Esophagus squamous epithelium (tissue), 5 donors: ENCODE results near the gene CARS1. TPM values are rescaled to one million over a fixed set of nuclear protein-coding genes. Genes with fewer than 3 reads are reported as not detected.

Experiments used
- DNase-seq: peaks from one replicate; lab custom pipeline; 2025; lab: John Stamatoyannopoulos, UW
- H3K27ac ChIP-seq, 4 donors: fragments of 200-600 bp; sonication (generic); one replicate each; pipeline ENCODE4 v1.5.1; 2016 to 2019; ENCODE audit warnings: mild to moderate bottlenecking in 1 of 4
- H3K27me3 ChIP-seq, 4 donors: fragments of 200-600 bp; sonication (generic); 1 replicate in 3 of 4; 2 replicates in 1 of 4; pipeline versions ENCODE4 v1.5.1 to v1.6.0; 2017 to 2021; ENCODE audit warnings: antibody characterized with exemption in 1 of 4
- H3K36me3 ChIP-seq, 3 donors: fragments of 200-600 bp; sonication (generic); one replicate each; pipeline ENCODE4 v1.5.1; 2016 to 2019
- H3K4me1 ChIP-seq, 3 donors: fragments of 200-600 bp; sonication (generic); one replicate each; pipeline ENCODE4 v1.5.1; 2017 to 2019
- H3K4me3 ChIP-seq, 4 donors: fragments of 200-600 bp; sonication (generic); 1 replicate in 3 of 4; 2 replicates in 1 of 4; pipeline ENCODE4 v1.5.1; 2016 to 2019; ENCODE audit warnings: mild to moderate bottlenecking in 2 of 4, moderate library complexity in 1 of 4
- H3K9me3 ChIP-seq, 3 donors: fragments of 200-600 bp; sonication (generic); one replicate each; pipeline ENCODE4 v1.5.1; 2016 to 2019
- CTCF ChIP-seq, 6 experiments: fragments of 450-650 bp in 4 of 6; fragments of 200-600 bp in 2 of 6; sonication (generic) in 2 of 6; IDR thresholded peaks; one replicate each; pipeline ENCODE4 v1.5.1; 2016 to 2019; ENCODE audit warnings: antibody characterized with exemption in 6 of 6, mild to moderate bottlenecking in 4 of 6, moderate library complexity in 4 of 6
- POLR2A ChIP-seq, 4 donors: fragments of 450-650 bp; IDR thresholded peaks; one replicate each; pipeline ENCODE4 v1.6.1; 2017; ENCODE audit warnings: antibody characterized with exemption in 4 of 4, mild to moderate bottlenecking in 4 of 4, moderate library complexity in 3 of 4
- WGBS, 2 donors: methylation state at CpG; one replicate each; pipeline ENCODE4 v1.1.5; 2018; 5-methylcytosine and 5-hydroxymethylcytosine counted together
- intact Hi-C: fragments of 100-400 bp; cut with DNase I; formaldehyde crosslinking; loops from one replicate; pipeline ENCODE4 v1.15.0; 2022
- total RNA-seq, 4 donors: library from RNA; depleted of rRNA; stranded (reverse); fragments of >200 nt; gene quantifications; one replicate each; pipeline ENCODE4 v1.1.0, GENCODE V29; 2016
- donor health status: DM: yes; HTN: yes; CAD: no.

Gene CARS1
- total RNA-seq, 4 donors from 2014 or later = 22.7 to 35.7 (median 28.4) TPM

GRCh38 chr11:3103076-3103475 lies 45.9 kb upstream of the CARS1 start:
- DNase-seq = no peak
- no peaks in the 10 kb centered on the region for H3K27me3 ChIP-seq
- H3K4me1 ChIP-seq = peaks cover 0 to 9% (median 0%) of the 10 kb centered on the region in 3 donors
- H3K27ac ChIP-seq = no peak overlapping the region
- H3K9me3 ChIP-seq = no peaks in the 10 kb centered on the region
- intact Hi-C loops = no loop called here
- WGBS, 2 donors = 84 to 90% methylated on average over 2 to 6 of the region's 11 CpGs
- TF ChIP-seq POLR2A (IDR thresholded peaks at IDR 0.05) (no peak), CTCF (IDR thresholded peaks at IDR 0.05) (no peak)
- H3K4me3 ChIP-seq = no peak overlapping the region
- H3K36me3 ChIP-seq = peaks cover 0 to 89% (median 0%) of the 10 kb centered on the region in 3 donors

- H3K27ac ChIP-seq = no peak overlapping the region
- no peaks in the 10 kb centered on the region for H3K27me3 ChIP-seq
- no peak for DNase-seq
- intact Hi-C loops = no loop called here
- no peak overlapping the region for H3K4me3 ChIP-seq
- no peak for TF ChIP-seq CTCF (IDR thresholded peaks at IDR 0.05)
- TF ChIP-seq POLR2A (IDR thresholded peaks at IDR 0.05) = no peak
- H3K4me1 ChIP-seq = peaks cover 0 to 9% (median 0%) of the 10 kb centered on the region in 3 donors
- no peaks in the 10 kb centered on the region for H3K9me3 ChIP-seq
- WGBS, 2 donors = 80 to 85% methylated on average over 2 to 3 of the region's 5 CpGs
- peaks cover 0 to 84% (median 0%) of the 10 kb centered on the region in 3 donors for H3K36me3 ChIP-seq
Measured at GRCh38 chr11:3102641-3102921, 45.4 kb upstream of the CARS1 start.

- no peak overlapping the region for H3K27ac ChIP-seq
- no peak for DNase-seq
- H3K4me1 ChIP-seq = peaks cover 0 to 9% (median 0%) of the 10 kb centered on the region in 3 donors
- TF ChIP-seq CTCF (IDR thresholded peaks at IDR 0.05) = no peak
- TF ChIP-seq POLR2A (IDR thresholded peaks at IDR 0.05) = no peak
- no peaks in the 10 kb centered on the region for H3K27me3 ChIP-seq
- intact Hi-C loops = no loop called here
- peaks cover 0 to 79% (median 0%) of the 10 kb centered on the region in 3 donors for H3K36me3 ChIP-seq
- H3K9me3 ChIP-seq = no peaks in the 10 kb centered on the region
- 85 to 100% methylated on average over 1 to 10 of the region's 20 CpGs for WGBS, 2 donors
- no peak overlapping the region for H3K4me3 ChIP-seq
Measured at GRCh38 chr11:3101921-3102640, 44.9 kb upstream of the CARS1 start.

GRCh38 chr11:3099178-3099577 lies 42.0 kb upstream of the CARS1 start:
- intact Hi-C loops = no loop called here
- peaks cover 0 to 55% (median 0%) of the 10 kb centered on the region in 3 donors for H3K36me3 ChIP-seq
- H3K4me3 ChIP-seq = no peak overlapping the region
- 80 to 88% methylated on average over 3 of the region's 3 CpGs for whole genome bisulfite sequencing, 2 donors
- no peak overlapping the region for H3K27ac ChIP-seq
- peaks cover 0 to 20% (median 3%) of the 10 kb centered on the region in 3 donors for H3K4me1 ChIP-seq
- no peaks in the 10 kb centered on the region for H3K27me3 ChIP-seq
- no peaks in the 10 kb centered on the region for H3K9me3 ChIP-seq
- no peak for DNase-seq
- no peak for TF ChIP-seq POLR2A (IDR thresholded peaks at IDR 0.05)
- no peak for TF ChIP-seq CTCF (IDR thresholded peaks at IDR 0.05)

- TF ChIP-seq POLR2A (IDR thresholded peaks at IDR 0.05) = no peak
- TF ChIP-seq CTCF (IDR thresholded peaks at IDR 0.05) = no peak
- 82 to 83% methylated on average over 10 of the region's 10 CpGs for WGBS, 2 donors
- H3K27ac ChIP-seq = no peak overlapping the region
- H3K27me3 ChIP-seq = no peaks in the 10 kb centered on the region
- intact Hi-C loops = no loop called here
- H3K4me1 ChIP-seq = peaks cover 0 to 23% (median 5%) of the 10 kb centered on the region in 3 donors
- no peak overlapping the region for H3K4me3 ChIP-seq
- H3K36me3 ChIP-seq = peaks cover 0 to 57% (median 0%) of the 10 kb centered on the region in 3 donors
- no peaks in the 10 kb centered on the region for H3K9me3 ChIP-seq
- no peak for DNase-seq
Measured at GRCh38 chr11:3096909-3097530, 39.8 kb upstream of the CARS1 start.
